K562 (cell line): ENCODE results near the gene PCK2. TPM values are rescaled to one million over a fixed set of nuclear protein-coding genes. Genes with fewer than 3 reads are reported as not detected.

Source experiments
- ATAC-seq: fragments of 200-7000 bp; cut with Tn5 transposase; 3 replicates; pipeline ENCODE4 v1.9.1; 2020; ENCODE audit warnings: moderate library complexity
- BruUV-seq: library from RNA; stranded (reverse); fragments of 400-500 nt; replicated peaks from 2 replicates; lab custom pipeline; 2021; lab: Mats Ljungman, UMichigan
- CTCF ChIA-PET: fragments of 300-600 bp; formaldehyde crosslinking; extraction: SDS; loops from one replicate; lab custom pipeline; 2021; ENCODE audit warnings: low intra/inter-chr PET ratio; lab: Yijun Ruan, JAX
- POLR2A ChIA-PET: fragments of 300-600, 350-650 bp; sonication (Branson Sonifier 250); formaldehyde crosslinking; extraction: SDS; loops from one replicate; lab custom pipeline; 2021; ENCODE audit warnings: antibody characterized with exemption, inconsistent platforms; lab: Yijun Ruan, JAX
- DNase-seq, 4 experiments: peaks; one replicate each; pipeline versions ENCODE4 v3.0.0 to v3.0.0-alpha.2; 2011 to 2018; ENCODE audit warnings: low spot score in 3 of 4, mixed read lengths in 3 of 4; ENCODE audit errors: extremely low read depth in 1 of 4
- FAIRE-seq: peaks from 2 replicates; lab custom pipeline; 2011; peaks lifted over from hg19 to GRCh38; lab: Jason Lieb, UNC
- H2AFZ ChIP-seq: 2 replicates; pipeline ENCODE4 v1.6.0; 2011; ENCODE audit warnings: low read depth, low read length, control low read depth, inconsistent platforms
- H3K27ac ChIP-seq: fragments of 200-600 bp; 3 replicates; pipeline ENCODE4 v1.8.0; 2011; ENCODE audit warnings: low read depth, mild to moderate bottlenecking, control low read depth, inconsistent platforms, low read length, moderate library complexity, mixed read lengths; ENCODE audit errors: extremely low read depth
- H3K27me3 ChIP-seq, 2 experiments: fragments of 300-600 bp in 1 of 2; 2 replicates in 1 of 2; 3 replicates in 1 of 2; pipeline versions ENCODE4 v1.6.0 to v1.8.0; 2011; ENCODE audit warnings: inconsistent platforms in 2 of 2, low read length in 2 of 2, mild to moderate bottlenecking in 1 of 2, mixed read lengths in 1 of 2, moderate library complexity in 1 of 2; ENCODE audit not compliant: control insufficient read depth in 2 of 2, insufficient read depth in 2 of 2
- H3K36me3 ChIP-seq: fragments of 300-600 bp; 3 replicates; pipeline ENCODE4 v1.8.0; 2011; ENCODE audit warnings: mild to moderate bottlenecking, low read length, inconsistent platforms; ENCODE audit not compliant: control insufficient read depth, insufficient read depth
- H3K4me1 ChIP-seq, 2 experiments: fragments of 200-600 bp in 1 of 2; replicated peaks in 1 of 2; 2 replicates in 1 of 2; 3 replicates in 1 of 2; pipeline versions ENCODE4 v1.5.1 to v1.8.0; 2011; ENCODE audit warnings: inconsistent platforms in 2 of 2, low read length in 2 of 2, mild to moderate bottlenecking in 1 of 2, mixed read lengths in 1 of 2, moderate library complexity in 1 of 2; ENCODE audit not compliant: control insufficient read depth in 2 of 2, insufficient read depth in 2 of 2
- H3K4me2 ChIP-seq: 2 replicates; pipeline ENCODE4 v1.6.1; 2011; ENCODE audit warnings: low read length, control low read depth, inconsistent platforms, mixed read lengths; ENCODE audit not compliant: insufficient read depth
- H3K4me3 ChIP-seq: fragments of 200-600 bp; sonication (generic), shearing (Covaris generic); 2 replicates; pipeline ENCODE4 v1.5.1; 2016; ENCODE audit warnings: control low read depth, inconsistent platforms
- H3K79me2 ChIP-seq: fragments of 200-600 bp; 3 replicates; pipeline ENCODE4 v1.8.0; 2011; ENCODE audit warnings: low read length, inconsistent platforms; ENCODE audit not compliant: control insufficient read depth, insufficient read depth
- H3K9ac ChIP-seq, 2 experiments: 2 replicates each; pipeline versions ENCODE4 v1.6.0 to v1.6.1; 2011; ENCODE audit warnings: low read depth in 2 of 2, low read length in 2 of 2, control low read depth in 1 of 2, inconsistent platforms in 1 of 2, mild to moderate bottlenecking in 1 of 2, mixed read lengths in 1 of 2; ENCODE audit not compliant: insufficient read depth in 1 of 2
- H3K9me1 ChIP-seq: one replicate; pipeline ENCODE4 v1.6.0; 2011; ENCODE audit warnings: inconsistent platforms, mild to moderate bottlenecking, low read length, moderate library complexity; ENCODE audit not compliant: control insufficient read depth, insufficient read depth
- H3K9me3 ChIP-seq: replicated peaks from 2 replicates; pipeline ENCODE4 v1.5.1; 2011; ENCODE audit warnings: low read depth, low read length, inconsistent platforms; ENCODE audit not compliant: control insufficient read depth, insufficient read depth
- H4K20me1 ChIP-seq: replicated peaks from 2 replicates; pipeline ENCODE4 v1.6.1; 2011; ENCODE audit warnings: low read length, inconsistent platforms, mixed read lengths; ENCODE audit not compliant: control insufficient read depth, insufficient read depth
- DACH1 ChIP-seq: fragments of 450-650 bp; IDR thresholded peaks from 2 replicates; pipeline ENCODE4 v1.6.1; 2018; ENCODE audit not compliant: partially characterized antibody
- ELK1 ChIP-seq: sonication (generic); formaldehyde crosslinking; IDR thresholded peaks from 2 replicates; pipeline ENCODE4 v1.8.1; 2022; ENCODE audit warnings: missing genetic modification reagents
- GTF2E2 ChIP-seq: fragments of 200-800 bp; sonication (Bioruptor generic); IDR thresholded peaks from 2 replicates; pipeline ENCODE4 v1.6.1; 2016; ENCODE audit warnings: missing genetic modification characterization, missing compliant biosample characterization
- HNRNPH1 ChIP-seq: fragments of 200-400 bp; formaldehyde crosslinking; optimal IDR thresholded peaks from 2 replicates; pipeline ENCODE3; 2017; ENCODE audit warnings: low read depth, mild to moderate bottlenecking, low read length, moderate library complexity
- HNRNPUL1 ChIP-seq: fragments of 200-400 bp; formaldehyde crosslinking; IDR thresholded peaks from 2 replicates; pipeline ENCODE4 v1.6.1; 2017; ENCODE audit warnings: low read length
- MAFF ChIP-seq: IDR thresholded peaks from 2 replicates; pipeline ENCODE4 v1.6.1; 2012; ENCODE audit warnings: low read length, improper control_type of control experiment
- MLLT1 ChIP-seq, 2 experiments: fragments of 450-650 bp; IDR thresholded peaks; 2 replicates each; pipeline ENCODE4 v1.6.1; 2016
- NR1H2 ChIP-seq: sonication (generic); formaldehyde crosslinking; IDR thresholded peaks from 2 replicates; pipeline ENCODE4 v1.4.0; 2020; ENCODE audit warnings: mild to moderate bottlenecking, missing genetic modification reagents
- SAFB2 ChIP-seq: fragments of 200-400 bp; formaldehyde crosslinking; IDR thresholded peaks from 2 replicates; pipeline ENCODE4 v1.6.1; 2018; ENCODE audit warnings: borderline replicate concordance, low read length, low read depth, moderate library complexity; ENCODE audit not compliant: severe bottlenecking
- TGIF2 ChIP-seq: sonication (generic); formaldehyde crosslinking; IDR thresholded peaks from 2 replicates; pipeline ENCODE4 v1.8.1; 2022; ENCODE audit warnings: mild to moderate bottlenecking, missing genetic modification reagents, moderate library complexity
- ZNF316 ChIP-seq: fragments of 450-650 bp; IDR thresholded peaks from 2 replicates; pipeline ENCODE4 v1.6.1; 2016
- ZNF57 ChIP-seq: fragments of 450-650 bp; formaldehyde crosslinking; IDR thresholded peaks from 2 replicates; pipeline ENCODE4 v1.4.0; 2020; ENCODE audit warnings: mild to moderate bottlenecking, moderate library complexity
- WGBS: fragments of 100-300 bp; shearing (Covaris generic); methylation state at CpG from one replicate; pipeline ENCODE4 v1.1.6; 2016; ENCODE audit warnings: low coverage, mixed read lengths; ENCODE audit not compliant: insufficient coverage; ENCODE audit errors: missing lambda C conversion rate; 5-methylcytosine and 5-hydroxymethylcytosine counted together
- in situ Hi-C: fragments of 300-500 bp; cut with MboI; formaldehyde crosslinking; loops from 4 replicates; pipeline ENCODE4 v1.15.0; 2018; ENCODE audit warnings: inconsistent platforms, mixed read lengths
- intact Hi-C: fragments of 100-400 bp; cut with micrococcal nuclease; formaldehyde crosslinking; loops from 2 replicates; pipeline ENCODE4 v1.14.2; 2022
- polyA plus RNA-seq, 8 experiments: library from polyadenylated mRNA; depleted of rRNA in 4 of 8; stranded (reverse) in 5 of 8; unstranded in 3 of 8; fragments of >200 nt; fragmentation: Nextera tagmentation in 2 of 8; fragmentation: Illumina TruSeq in 1 of 8; extraction: Ambion mirVana in 2 of 8; extraction: Trizol in 1 of 8; gene quantifications; 2 replicates each; pipeline versions ENCODE4 v1.2.1 to v1.2.3, GENCODE V29; 2011 to 2014; ENCODE audit warnings: inconsistent platforms in 1 of 8, missing spikeins in 1 of 8
- total RNA-seq, 7 experiments: library from RNA; depleted of rRNA in 6 of 7; stranded (reverse); fragments of >200 nt in 6 of 7; fragmentation: Illumina TruSeq in 2 of 7; extraction: Trizol in 2 of 7; gene quantifications; 2 replicates each; pipeline versions ENCODE4 v1.2.1 to v1.2.3, GENCODE V29; 2011 to 2021; ENCODE audit warnings: low replicate concordance in 1 of 7

The PCK2 gene
- total and polyA plus RNA-seq, 9 of the 15 experiments (the other 6 are each of a cell fraction or from before 2014, with no cell fraction given), result 3.3 to 60.9 (median 30.4) TPM

- peak overlapping the region; percentile 92 for H2AFZ ChIP-seq
- peak overlapping the region; percentile 95 for H3K27ac ChIP-seq
- peak overlapping the region; percentile 89 to 91 for H3K9ac ChIP-seq
- in situ Hi-C loops (no loop called here), intact Hi-C loops (loop anchor here (2.0 kb wide), 2 partner anchors 21 to 31 kb away; partner anchors contain the start of genes PCK2, PSME2 and RNF31)
- DNase-seq (peak in 1 of 4 experiments; percentile 18), FAIRE-seq (no peak), ATAC-seq (no peak)
- peaks cover 18% of the 10 kb centered on the region for H3K79me2 ChIP-seq
- no peaks in the 10 kb centered on the region for H4K20me1 ChIP-seq
- no peaks in the 10 kb centered on the region for H3K9me3 ChIP-seq
- TSS peak; percentile 70 for BruUV-seq
- no peaks in the 10 kb centered on the region for H3K27me3 ChIP-seq
- WGBS, result 6% methylated on average over 11 of the region's 14 CpGs
- H3K4me3 ChIP-seq, result peak overlapping the region; percentile 51
- TF ChIP-seq TGIF2 (CRISPR knock-in tag) (no peak), MAFF (no peak), HNRNPUL1 (no peak), GTF2E2 (tag) (no peak), SAFB2 (no peak), NR1H2 (CRISPR knock-in tag) (no peak), ELK1 (CRISPR knock-in tag) (no peak), ZNF57 (CRISPR knock-in tag) (no peak), MLLT1 (IDR thresholded peaks at IDR 0.05) (no peak), HNRNPH1 (no peak), ZNF316 (no peak), DACH1 (no peak)
- H3K4me1 ChIP-seq, result peaks cover 10% of the 10 kb centered on the region in 2 experiments; a peak in 4 of 5 replicates
- H3K36me3 ChIP-seq, result peaks cover 39% of the 10 kb centered on the region; the same call in 2 of the 3 replicates
- ChIA-PET CTCF (no interaction called here), POLR2A (interaction anchor here (0.6 to 5.0 kb wide), 10 partner anchors 11 to 201 kb away, joined by 3 to 38 read pairs (median 3); partner anchors contain the start of genes DHRS1, NOP9, PSME1 and TINF2)
- H3K4me2 ChIP-seq, result peak overlapping the region; percentile 94
- H3K9me1 ChIP-seq, result no peaks in the 10 kb centered on the region
These were observed 21.5 kb downstream of the PCK2 start for GRCh38 chr14:24115422-24116127.
